Smooth muscle cell (in vitro differentiated cells): ENCODE measurements around the gene LY86. TPM values are rescaled to one million over a fixed set of nuclear protein-coding genes. Genes with fewer than 3 reads are reported as not detected.
A peak's percentile ranks its signal among the peaks of the same experiment; 100 is the strongest.

Source experiments
- DNase-seq: peaks from one replicate; lab custom pipeline; 2025; ENCODE audit not compliant: unreplicated experiment; lab: John Stamatoyannopoulos, UW
- H2AFZ ChIP-seq: fragments of 200-600 bp; sonication (generic); 2 replicates; pipeline ENCODE4 v1.6.0; 2016; ENCODE audit warnings: antibody characterized with exemption, low read depth, mild to moderate bottlenecking
- H3F3A ChIP-seq: fragments of 200-600 bp; sonication (generic); 2 replicates; pipeline ENCODE4 v1.6.0; 2017; ENCODE audit warnings: antibody characterized with exemption, low read depth
- H3K27ac ChIP-seq: fragments of 200-600 bp; sonication (generic); 2 replicates; pipeline ENCODE4 v1.5.1; 2016; ENCODE audit warnings: low read depth, mild to moderate bottlenecking
- H3K27me3 ChIP-seq: fragments of 200-600 bp; sonication (generic); 2 replicates; pipeline ENCODE4 v1.6.1; 2016; ENCODE audit warnings: low read depth, mild to moderate bottlenecking
- H3K36me3 ChIP-seq: fragments of 200-600 bp; sonication (generic); 2 replicates; pipeline ENCODE4 v1.5.1; 2016; ENCODE audit warnings: low read depth
- H3K4me1 ChIP-seq: fragments of 200-600 bp; sonication (generic); 2 replicates; pipeline ENCODE4 v1.5.1; 2016; ENCODE audit warnings: low read depth
- H3K4me2 ChIP-seq: fragments of 200-600 bp; sonication (generic); 2 replicates; pipeline ENCODE4 v1.6.0; 2016; ENCODE audit warnings: mild to moderate bottlenecking
- H3K4me3 ChIP-seq: fragments of 200-600 bp; sonication (generic); 2 replicates; pipeline ENCODE4 v1.5.1; 2016; ENCODE audit warnings: mild to moderate bottlenecking
- H3K79me2 ChIP-seq: fragments of 200-600 bp; sonication (generic); 2 replicates; pipeline ENCODE4 v1.6.0; 2016; ENCODE audit warnings: low read depth, mild to moderate bottlenecking
- H3K9ac ChIP-seq: fragments of 200-600 bp; sonication (generic); 2 replicates; pipeline ENCODE4 v1.6.0; 2016; ENCODE audit warnings: low read depth
- H3K9me3 ChIP-seq: fragments of 200-600 bp; sonication (generic); replicated peaks from 2 replicates; pipeline ENCODE4 v1.5.1; 2016; ENCODE audit warnings: low read depth
- H4K20me1 ChIP-seq: fragments of 200-600 bp; sonication (generic); 2 replicates; pipeline ENCODE4 v1.6.0; 2016; ENCODE audit warnings: low read depth
- WGBS: methylation state at CpG from one replicate; pipeline ENCODE4 v1.1.7; 2016; ENCODE audit warnings: low lambda C conversion rate; 5-methylcytosine and 5-hydroxymethylcytosine counted together
- polyA plus RNA-seq: library from polyadenylated mRNA; unstranded; fragments of >200 nt; fragmentation: Nextera tagmentation; extraction: Ambion mirVana; gene quantifications from 2 replicates; pipeline ENCODE4 v1.2.1, GENCODE V29; 2016
- total RNA-seq: library from RNA; depleted of rRNA; stranded (reverse); fragments of >200 nt; gene quantifications from 2 replicates; pipeline ENCODE4 v1.2.3, GENCODE V29; 2014
- TF ChIP-seq, protein P1 (sequence below): fragments of 200-600 bp; sonication (generic); IDR thresholded peaks from 2 replicates; pipeline ENCODE4 v1.5.1; 2017; ENCODE audit warnings: borderline replicate concordance, mild to moderate bottlenecking, antibody characterized with exemption; ENCODE audit not compliant: insufficient read depth, poor library complexity, severe bottlenecking

Gene LY86
- total and polyA plus RNA-seq, 2 experiments from 2014 or later = not detected

DNA sequence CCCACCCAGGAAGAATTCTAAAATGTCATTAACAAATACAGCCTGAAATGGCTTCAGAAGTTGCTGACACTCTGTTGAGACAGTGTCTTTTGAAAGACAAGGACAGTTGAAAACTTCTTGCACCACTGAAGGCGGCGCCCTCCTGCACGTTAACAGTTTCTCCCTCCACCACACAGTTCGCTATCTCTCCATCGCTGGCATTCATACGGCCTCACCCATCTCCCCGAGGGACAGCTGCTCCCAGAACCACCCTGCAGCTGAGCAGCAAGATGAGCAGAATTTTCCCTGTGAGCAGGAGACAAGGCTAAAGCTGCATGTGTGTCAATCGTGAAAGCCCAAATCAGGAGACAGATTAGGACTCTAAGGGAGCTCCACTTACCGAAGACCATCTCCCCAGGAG lies 113.3 kb downstream of the LY86 start:
- H3K27ac ChIP-seq = no peak overlapping the region
- H3K79me2 ChIP-seq = no peaks in the 10 kb centered on the region
- H3F3A ChIP-seq = peaks cover 9% of the 10 kb centered on the region
- no peak overlapping the region for H3K4me2 ChIP-seq
- peak overlapping the region; percentile 56 for H2AFZ ChIP-seq
- H3K9me3 ChIP-seq = no peaks in the 10 kb centered on the region
- no peaks in the 10 kb centered on the region for H3K27me3 ChIP-seq
- H4K20me1 ChIP-seq = no peaks in the 10 kb centered on the region
- TF ChIP-seq, protein P1, sequence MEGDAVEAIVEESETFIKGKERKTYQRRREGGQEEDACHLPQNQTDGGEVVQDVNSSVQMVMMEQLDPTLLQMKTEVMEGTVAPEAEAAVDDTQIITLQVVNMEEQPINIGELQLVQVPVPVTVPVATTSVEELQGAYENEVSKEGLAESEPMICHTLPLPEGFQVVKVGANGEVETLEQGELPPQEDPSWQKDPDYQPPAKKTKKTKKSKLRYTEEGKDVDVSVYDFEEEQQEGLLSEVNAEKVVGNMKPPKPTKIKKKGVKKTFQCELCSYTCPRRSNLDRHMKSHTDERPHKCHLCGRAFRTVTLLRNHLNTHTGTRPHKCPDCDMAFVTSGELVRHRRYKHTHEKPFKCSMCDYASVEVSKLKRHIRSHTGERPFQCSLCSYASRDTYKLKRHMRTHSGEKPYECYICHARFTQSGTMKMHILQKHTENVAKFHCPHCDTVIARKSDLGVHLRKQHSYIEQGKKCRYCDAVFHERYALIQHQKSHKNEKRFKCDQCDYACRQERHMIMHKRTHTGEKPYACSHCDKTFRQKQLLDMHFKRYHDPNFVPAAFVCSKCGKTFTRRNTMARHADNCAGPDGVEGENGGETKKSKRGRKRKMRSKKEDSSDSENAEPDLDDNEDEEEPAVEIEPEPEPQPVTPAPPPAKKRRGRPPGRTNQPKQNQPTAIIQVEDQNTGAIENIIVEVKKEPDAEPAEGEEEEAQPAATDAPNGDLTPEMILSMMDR = no peak
- WGBS = 50% methylated on average over 9 of the region's 9 CpGs
- DNase-seq = no peak
- H3K36me3 ChIP-seq = no peaks in the 10 kb centered on the region
- H3K4me3 ChIP-seq = no peak overlapping the region
- no peak overlapping the region for H3K9ac ChIP-seq
- peaks cover 4% of the 10 kb centered on the region for H3K4me1 ChIP-seq

DNA sequence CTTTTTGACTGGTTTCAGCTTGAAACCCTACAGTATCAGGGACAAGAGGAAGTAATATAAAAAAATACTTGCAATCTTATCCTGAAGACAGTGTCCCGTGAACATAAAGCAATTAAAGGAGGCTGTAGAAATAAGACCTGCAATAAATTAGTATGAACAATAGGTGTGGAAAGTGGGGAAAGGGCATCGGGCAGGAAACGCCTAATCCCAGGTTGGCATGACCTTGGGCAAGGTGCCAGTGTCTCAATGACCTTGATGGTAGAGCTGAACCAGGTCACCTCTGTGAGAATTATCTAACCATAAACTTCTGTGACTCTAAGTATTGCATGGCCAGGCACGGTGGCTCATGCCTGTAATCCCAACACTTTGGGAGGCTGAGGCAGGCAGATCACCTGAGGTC lies 115.2 kb downstream of the LY86 start:
- no peak for DNase-seq
- H3K27ac ChIP-seq = no peak overlapping the region
- H3K4me1 ChIP-seq = no peaks in the 10 kb centered on the region
- 91% methylated on average over 4 of the region's 4 CpGs for WGBS
- H3K4me3 ChIP-seq = no peak overlapping the region
- no peak overlapping the region for H3K4me2 ChIP-seq
- H3K9ac ChIP-seq = no peak overlapping the region
- TF ChIP-seq, protein P1 = no peak
- no peaks in the 10 kb centered on the region for H3K79me2 ChIP-seq
- no peaks in the 10 kb centered on the region for H3K36me3 ChIP-seq
- no peaks in the 10 kb centered on the region for H4K20me1 ChIP-seq
- no peak overlapping the region for H2AFZ ChIP-seq
- H3K9me3 ChIP-seq = no peaks in the 10 kb centered on the region
- H3K27me3 ChIP-seq = no peaks in the 10 kb centered on the region
- peaks cover 9% of the 10 kb centered on the region for H3F3A ChIP-seq
